Large intestine (tissue), 1 donor: ENCODE measurements around the gene PYROXD2. TPM values are rescaled to one million over a fixed set of nuclear protein-coding genes. Genes with fewer than 3 reads are reported as not detected.

Experiments
- polyA plus RNA-seq: library from polyadenylated mRNA; unstranded; fragments of 120-200 nt; gene quantifications from one replicate; pipeline ENCODE4 v1.2.1, GENCODE V29; 2013

Gene PYROXD2
- polyA plus RNA-seq, 1 donor, result 14.4 TPM

Other genes starting within 250 kb of the PYROXD2 start
- 4.0 TPM for gene LOXL4, start 147.0 kb downstream of the PYROXD2 start, polyA plus RNA-seq
- gene HPS1, start 31.8 kb upstream of the PYROXD2 start, polyA plus RNA-seq, result 84.2 TPM